H1 (cell line): ENCODE measurements around the gene MCF2L. TPM values are rescaled to one million over a fixed set of nuclear protein-coding genes. Genes with fewer than 3 reads are reported as not detected.

Experiments used
- CTCF ChIA-PET: fragments of 300-600 bp; sonication (Branson Sonifier 250); formaldehyde crosslinking; loops from one replicate; lab custom pipeline; 2021; ENCODE audit not compliant: partially characterized antibody; lab: Charles Lee
- POLR2A ChIA-PET: fragments of 300-600 bp; sonication (Branson Sonifier 250); formaldehyde crosslinking; loops from one replicate; lab custom pipeline; 2021; ENCODE audit warnings: inconsistent platforms; ENCODE audit not compliant: partially characterized antibody; lab: Charles Lee
- DNase-seq, 2 experiments: peaks; one replicate each; pipeline versions ENCODE4 v3.0.0 to v3.0.0-alpha.2; 2010 to 2022; ENCODE audit warnings: low spot score in 2 of 2, low read depth in 1 of 2, mixed read lengths in 1 of 2
- FAIRE-seq: peaks from 2 replicates; lab custom pipeline; 2011; peaks lifted over from hg19 to GRCh38; lab: Jason Lieb, UNC
- H2AFZ ChIP-seq: 2 replicates; pipeline ENCODE4 v1.8.1; 2012; ENCODE audit warnings: low read length, inconsistent platforms
- H2AK5ac ChIP-seq: 2 replicates; pipeline ENCODE4 v1.6.1; 2013; ENCODE audit warnings: low read depth, low read length
- H2BK120ac ChIP-seq: replicated peaks from 2 replicates; pipeline ENCODE3; 2013; ENCODE audit warnings: low read depth, low read length, inconsistent platforms
- H2BK12ac ChIP-seq: 2 replicates; pipeline ENCODE4 v1.6.1; 2013; ENCODE audit warnings: low read depth, low read length
- H2BK15ac ChIP-seq: 2 replicates; pipeline ENCODE4 v1.6.1; 2013; ENCODE audit warnings: low read length
- H2BK20ac ChIP-seq: 2 replicates; pipeline ENCODE4 v1.6.1; 2013; ENCODE audit warnings: low read length
- H2BK5ac ChIP-seq: 2 replicates; pipeline ENCODE4 v1.6.1; 2013; ENCODE audit warnings: low read depth, low read length
- H3K14ac ChIP-seq: 2 replicates; pipeline ENCODE4 v1.6.1; 2013; ENCODE audit warnings: inconsistent platforms; ENCODE audit not compliant: insufficient read length
- H3K18ac ChIP-seq: 2 replicates; pipeline ENCODE4 v1.6.1; 2013; ENCODE audit warnings: low read length; ENCODE audit errors: extremely low read depth
- H3K23ac ChIP-seq: 2 replicates; pipeline ENCODE4 v1.6.1; 2013; ENCODE audit warnings: inconsistent platforms; ENCODE audit not compliant: insufficient read length
- H3K23me2 ChIP-seq: 2 replicates; pipeline ENCODE4 v1.6.1; 2013; ENCODE audit warnings: low read depth, low read length
- H3K27ac ChIP-seq: 2 replicates; pipeline ENCODE4 v1.6.1; 2011; ENCODE audit warnings: low read depth, low read length, inconsistent platforms
- H3K27me3 ChIP-seq, 4 experiments: replicated peaks in 1 of 4; 1 replicate in 1 of 4; 2 replicates in 3 of 4; pipeline versions ENCODE4 v1.6.1 to v1.8.1; 2011 to 2013; ENCODE audit warnings: low read length in 3 of 4, mild to moderate bottlenecking in 3 of 4, inconsistent platforms in 2 of 4, mixed read lengths in 2 of 4, moderate library complexity in 1 of 4; ENCODE audit not compliant: control insufficient read depth in 3 of 4, insufficient read depth in 3 of 4; ENCODE audit errors: extremely low read depth in 1 of 4
- H3K36me3 ChIP-seq, 4 experiments: 2 replicates each; pipeline versions ENCODE4 v1.6.1 to v1.8.1; 2011 to 2013; ENCODE audit warnings: mild to moderate bottlenecking in 4 of 4, low read length in 3 of 4, moderate library complexity in 2 of 4, control low read depth in 1 of 4, inconsistent platforms in 1 of 4; ENCODE audit not compliant: insufficient read depth in 4 of 4, control insufficient read depth in 2 of 4
- H3K4ac ChIP-seq: replicated peaks from 2 replicates; pipeline ENCODE3; 2013; ENCODE audit warnings: low read length, low read depth, mixed read lengths, inconsistent platforms; ENCODE audit not compliant: insufficient read length
- H3K4me1 ChIP-seq, 4 experiments: replicated peaks in 1 of 4; 1 replicate in 1 of 4; 2 replicates in 3 of 4; pipeline versions ENCODE4 v1.6.1 to v1.8.1; 2011 to 2013; ENCODE audit warnings: low read length in 3 of 4, inconsistent platforms in 2 of 4, mixed read lengths in 1 of 4; ENCODE audit not compliant: insufficient read depth in 4 of 4, control insufficient read depth in 3 of 4
- H3K4me2 ChIP-seq, 2 experiments: 2 replicates each; pipeline versions ENCODE4 v1.6.1 to v1.8.1; 2011 to 2013; ENCODE audit warnings: low read depth in 2 of 2, low read length in 2 of 2, control low read depth in 1 of 2, inconsistent platforms in 1 of 2, mild to moderate bottlenecking in 1 of 2; ENCODE audit not compliant: insufficient read depth in 1 of 2
- H3K4me3 ChIP-seq, 4 experiments: fragments of 200-600, 300-600 bp in 1 of 4; sonication (generic), shearing (Covaris generic), sonication (Bioruptor Twin) in 1 of 4; 2 replicates each; pipeline versions ENCODE4 v1.5.1 to v1.8.1; 2011 to 2016; ENCODE audit warnings: low read length in 4 of 4, low read depth in 3 of 4, control low read depth in 2 of 4, inconsistent platforms in 2 of 4, mild to moderate bottlenecking in 2 of 4, mixed read lengths in 1 of 4, moderate library complexity in 1 of 4; ENCODE audit not compliant: insufficient read depth in 2 of 4; ENCODE audit errors: extremely low read depth in 1 of 4
- H3K56ac ChIP-seq: replicated peaks from 2 replicates; pipeline ENCODE3; 2013; ENCODE audit warnings: low read depth, mild to moderate bottlenecking, mixed read lengths, low read length, inconsistent platforms; ENCODE audit not compliant: insufficient read length
- H3K79me1 ChIP-seq: 2 replicates; pipeline ENCODE4 v1.6.1; 2013; ENCODE audit warnings: low read depth, low read length, control low read depth
- H3K79me2 ChIP-seq, 2 experiments: 2 replicates each; pipeline versions ENCODE4 v1.6.1 to v1.8.1; 2012 to 2013; ENCODE audit warnings: low read length in 2 of 2, mild to moderate bottlenecking in 2 of 2, inconsistent platforms in 1 of 2; ENCODE audit not compliant: insufficient read depth in 2 of 2, control insufficient read depth in 1 of 2
- H3K9ac ChIP-seq, 4 experiments: replicated peaks in 1 of 4; 1 replicate in 1 of 4; 2 replicates in 3 of 4; pipeline versions ENCODE4 v1.6.1 to v1.8.1; 2011 to 2013; ENCODE audit warnings: low read depth in 3 of 4, low read length in 3 of 4, control low read depth in 2 of 4, mild to moderate bottlenecking in 2 of 4, moderate library complexity in 2 of 4, inconsistent platforms in 1 of 4; ENCODE audit errors: extremely low read depth in 1 of 4
- H3K9me3 ChIP-seq, 2 experiments: 2 replicates each; pipeline versions ENCODE4 v1.6.1 to v1.8.1; 2012 to 2013; ENCODE audit warnings: mild to moderate bottlenecking in 2 of 2, moderate library complexity in 2 of 2, control low read depth in 1 of 2, inconsistent platforms in 1 of 2, low read depth in 1 of 2, low read length in 1 of 2, mixed read lengths in 1 of 2; ENCODE audit not compliant: insufficient read depth in 2 of 2
- H4K20me1 ChIP-seq, 2 experiments: replicated peaks in 1 of 2; 2 replicates each; pipeline versions ENCODE3 to v1.8.1; 2011 to 2013; ENCODE audit warnings: inconsistent platforms in 2 of 2, low read length in 2 of 2, mild to moderate bottlenecking in 1 of 2; ENCODE audit not compliant: insufficient read depth in 2 of 2, control insufficient read depth in 1 of 2
- H4K5ac ChIP-seq: 2 replicates; pipeline ENCODE4 v1.6.1; 2013; ENCODE audit warnings: low read length, low read depth, mixed read lengths, inconsistent platforms; ENCODE audit not compliant: insufficient read length
- H4K8ac ChIP-seq: 2 replicates; pipeline ENCODE4 v1.8.0; 2013; ENCODE audit warnings: mild to moderate bottlenecking, moderate library complexity, low read length, inconsistent platforms; ENCODE audit not compliant: insufficient read depth; ENCODE audit errors: extremely low read depth
- H4K91ac ChIP-seq: replicated peaks from 2 replicates; pipeline ENCODE3; 2013; ENCODE audit warnings: low read length, mixed read lengths, inconsistent platforms; ENCODE audit not compliant: insufficient read length
- EGR1 ChIP-seq: IDR thresholded peaks from 2 replicates; pipeline ENCODE4 v1.6.1; 2011; ENCODE audit warnings: low read depth, low read length, borderline replicate concordance
- POU5F1 ChIP-seq: IDR thresholded peaks from 2 replicates; pipeline ENCODE4 v1.6.1; 2011; ENCODE audit warnings: low read depth, mild to moderate bottlenecking, low read length, moderate library complexity
- WGBS, 2 experiments: shearing (Covaris generic) in 1 of 2; methylation state at CpG; one replicate each; pipeline versions ENCODE4 v1.1.6 to v1.1.7; 2013 to 2015; ENCODE audit warnings: low lambda C conversion rate in 2 of 2, mixed read lengths in 2 of 2, inconsistent platforms in 1 of 2, low coverage in 1 of 2, missing lambda C conversion rate in 1 of 2; ENCODE audit not compliant: insufficient replicate concordance in 2 of 2, insufficient coverage in 1 of 2, insufficient read length in 1 of 2; ENCODE audit errors: extremely low coverage in 1 of 2, missing lambda C conversion rate in 1 of 2; 5-methylcytosine and 5-hydroxymethylcytosine counted together
- polyA plus RNA-seq, 7 experiments: library from polyadenylated mRNA; depleted of rRNA in 3 of 7; stranded (reverse) in 5 of 7; unstranded in 2 of 7; fragments of >200 nt in 5 of 7; fragments of 200-250 nt in 2 of 7; gene quantifications; 1 replicate in 5 of 7; 2 replicates in 1 of 7; 4 replicates in 1 of 7; pipeline versions ENCODE4 v1.2.1 to v1.2.3, GENCODE V29; 2011 to 2013; ENCODE audit warnings: missing spikeins in 2 of 7, mixed read lengths in 2 of 7
- total RNA-seq: library from RNA; stranded (reverse); fragmentation: NEBNext Ultra II Directional; extraction: Animal tissue kit (Norgen Biotek cat#: 25700); gene quantifications from 2 replicates; pipeline ENCODE4 v1.2.1, GENCODE V29; 2021

The MCF2L gene
- total and polyA plus RNA-seq, 2 of the 8 experiments (the other 6 are each of a cell fraction or from before 2014, with no cell fraction given), result 10.1 to 24.4 TPM

GRCh38 chr13:113040031-113040430 is 71.0 kb downstream of the MCF2L start:
- no peak overlapping the region for H2AFZ ChIP-seq
- H4K8ac ChIP-seq, result no peak overlapping the region
- no peak overlapping the region for H3K4ac ChIP-seq
- no peak overlapping the region for H4K91ac ChIP-seq
- H3K23me2 ChIP-seq, result no peaks in the 10 kb centered on the region
- peaks cover 0 to 5% of the 10 kb centered on the region in 2 experiments for H4K20me1 ChIP-seq
- H3K9me3 ChIP-seq, result no peaks in the 10 kb centered on the region
- H3K79me1 ChIP-seq, result no peaks in the 10 kb centered on the region
- no peak overlapping the region for H3K4me2 ChIP-seq
- ChIA-PET POLR2A (no interaction called here), CTCF (no interaction called here)
- no peak overlapping the region for H3K4me3 ChIP-seq
- DNase-seq (no peak), FAIRE-seq (no peak)
- H3K23ac ChIP-seq, result no peak overlapping the region
- no peak overlapping the region for H3K9ac ChIP-seq
- no peaks in the 10 kb centered on the region for H3K79me2 ChIP-seq
- H4K5ac ChIP-seq, result no peak overlapping the region
- H3K14ac ChIP-seq, result no peak overlapping the region
- TF ChIP-seq EGR1 (no peak), POU5F1 (no peak)
- H3K36me3 ChIP-seq, result no peaks in the 10 kb centered on the region
- 85% methylated on average over 8 of the region's 8 CpGs; no CpG with 5 or more reads in 1 of the 2 experiments for WGBS, 2 experiments
- H2BK120ac ChIP-seq, result no peak overlapping the region
- no peak overlapping the region for H3K27ac ChIP-seq
- H2BK5ac ChIP-seq, result no peak overlapping the region
- no peak overlapping the region for H2BK15ac ChIP-seq
- H3K18ac ChIP-seq, result no peak overlapping the region
- no peaks in the 10 kb centered on the region for H3K27me3 ChIP-seq
- H3K56ac ChIP-seq, result no peak overlapping the region
- no peaks in the 10 kb centered on the region; a peak in 1 of 7 replicates for H3K4me1 ChIP-seq
- H2BK20ac ChIP-seq, result no peak overlapping the region
- H2AK5ac ChIP-seq, result no peak overlapping the region
- no peak overlapping the region for H2BK12ac ChIP-seq
